RWPE1 (cell line): ENCODE measurements around the gene RAC3.

Source experiments
- CTCF ChIA-PET: fragments of 350-600 bp; sonication (Branson Sonifier 250); formaldehyde crosslinking; extraction: SDS; loops from one replicate; lab custom pipeline; 2021; lab: Yijun Ruan, JAX
- POLR2A ChIA-PET: fragments of 400-600 bp; formaldehyde crosslinking; extraction: SDS; loops from one replicate; lab custom pipeline; 2020; ENCODE audit warnings: antibody characterized with exemption; ENCODE audit not compliant: low non-redundant PET; lab: Yijun Ruan, JAX
- DNase-seq: peaks from one replicate; pipeline ENCODE4 v3.0.0; 2012; ENCODE audit warnings: low spot score
- H3K27ac ChIP-seq: fragments of 450-650 bp; 2 replicates; pipeline ENCODE4 v1.5.1; 2017
- CTCF ChIP-seq: fragments of 450-650 bp; conservative IDR thresholded peaks from 2 replicates; pipeline ENCODE4 v1.5.1; 2017; ENCODE audit warnings: low read depth, mild to moderate bottlenecking

The RAC3 gene

GRCh38 chr17:82047914-82048570, 16.6 kb downstream of the RAC3 start:
- peak overlapping the region; percentile 79 for H3K27ac ChIP-seq
- ChIA-PET CTCF (interaction anchor here (0.6 kb wide), 1 partner anchor 33 kb away, joined by 3 read pairs; no protein-coding TSS in a partner anchor), POLR2A (no interaction called here)
- no peak for DNase-seq
- no peak for TF ChIP-seq CTCF

DNA sequence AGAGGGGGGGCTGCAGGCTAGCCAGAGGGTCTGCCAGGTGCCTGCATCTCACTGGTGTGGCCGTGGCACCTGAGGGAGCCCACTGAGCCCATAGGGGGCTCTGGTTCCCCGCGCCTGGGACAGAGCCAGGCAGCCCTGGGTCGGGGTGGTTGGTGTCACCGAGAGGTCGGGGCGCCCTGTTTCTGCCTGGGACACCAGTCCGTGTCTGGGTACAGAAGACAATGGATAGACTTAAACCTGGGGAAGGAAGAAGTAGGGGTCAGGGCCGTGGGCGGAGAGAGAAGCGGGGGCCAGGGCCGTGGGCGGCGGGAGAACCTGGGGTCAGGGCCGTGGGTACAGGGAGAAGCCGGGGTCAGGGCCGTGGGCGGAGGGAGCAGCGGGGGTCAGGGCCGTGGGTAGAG, 17.1 kb downstream of the RAC3 start:
- CTCF ChIA-PET: no interaction called here
- H3K27ac ChIP-seq: peak overlapping the region; percentile 79
- TF ChIP-seq CTCF: no peak
- DNase-seq: no peak
- POLR2A ChIA-PET: no interaction called here

DNA sequence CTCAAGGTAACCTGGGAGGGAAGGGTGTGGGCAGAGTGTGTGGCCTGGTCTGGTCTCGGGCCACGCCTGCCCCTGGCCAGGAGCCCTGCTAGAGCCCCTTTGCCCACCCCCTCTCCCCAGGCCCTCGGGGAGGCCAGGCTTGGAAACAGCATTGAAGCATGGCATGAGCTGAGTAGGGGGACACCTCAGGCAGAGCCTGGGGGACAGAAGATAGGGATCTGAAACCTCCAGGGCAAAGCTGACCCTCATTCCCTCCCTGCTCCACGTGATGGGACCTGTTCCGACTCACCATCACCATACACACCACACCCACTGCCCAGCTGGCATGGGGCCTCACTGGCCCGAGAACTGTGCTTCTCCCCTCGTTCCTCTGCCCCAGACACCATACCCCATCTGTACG, 17.6 kb downstream of the RAC3 start:
- no peak for DNase-seq
- no peak for TF ChIP-seq CTCF
- CTCF ChIA-PET: interaction anchor here (1.0 to 2.3 kb wide), 2 partner anchors 19 to 90 kb away, joined by 4 to 8 read pairs; no protein-coding TSS in a partner anchor
- H3K27ac ChIP-seq: peak overlapping the region; percentile 79
- POLR2A ChIA-PET: interaction anchor here (0.6 kb wide), 1 partner anchor 10 kb away, joined by 3 read pairs; no protein-coding TSS in a partner anchor

GRCh38 chr17:82049521-82049971, 18.1 kb downstream of the RAC3 start:
- peak overlapping the region; percentile 79 for H3K27ac ChIP-seq
- POLR2A ChIA-PET: interaction anchor here (0.6 to 1.3 kb wide), 3 partner anchors 11 to 16 kb away, joined by 3 to 4 read pairs (median 3); partner anchors contain the start of genes DCXR and DUS1L
- TF ChIP-seq CTCF: no peak
- no peak for DNase-seq
- CTCF ChIA-PET: interaction anchor here (0.6 to 2.3 kb wide), 3 partner anchors 14 to 90 kb away, joined by 3 to 8 read pairs (median 4); no protein-coding TSS in a partner anchor

- ChIA-PET CTCF (interaction anchor here (0.6 to 2.3 kb wide), 3 partner anchors 14 to 91 kb away, joined by 3 to 8 read pairs (median 4); no protein-coding TSS in a partner anchor), POLR2A (interaction anchor here (0.6 to 1.3 kb wide), 3 partner anchors 13 to 16 kb away, joined by 3 to 4 read pairs (median 3); partner anchors contain the start of genes DCXR and DUS1L)
- H3K27ac ChIP-seq: peak overlapping the region; percentile 79
- no peak for TF ChIP-seq CTCF
- no peak for DNase-seq
Measured at GRCh38 chr17:82050152-82050760, 18.8 kb downstream of the RAC3 start.
